Stimulated activated CD4-positive, alpha-beta T cell treated with anti-CD3 and anti-CD28 coated beads, Interleukin-4, amount 100 ng/mL, for 4 hours (primary cell): ENCODE results near the gene KAT7.
"Not testable (repeated sequence)": the region's sequence is repeated elsewhere in the genome, so short reads cannot be mapped to it uniquely, and the experiment has no call there.

Source experiments
- DNase-seq, 2 experiments: peaks; one replicate each; pipeline ENCODE4 v3.0.0-alpha.2; 2020

The KAT7 gene

DNA sequence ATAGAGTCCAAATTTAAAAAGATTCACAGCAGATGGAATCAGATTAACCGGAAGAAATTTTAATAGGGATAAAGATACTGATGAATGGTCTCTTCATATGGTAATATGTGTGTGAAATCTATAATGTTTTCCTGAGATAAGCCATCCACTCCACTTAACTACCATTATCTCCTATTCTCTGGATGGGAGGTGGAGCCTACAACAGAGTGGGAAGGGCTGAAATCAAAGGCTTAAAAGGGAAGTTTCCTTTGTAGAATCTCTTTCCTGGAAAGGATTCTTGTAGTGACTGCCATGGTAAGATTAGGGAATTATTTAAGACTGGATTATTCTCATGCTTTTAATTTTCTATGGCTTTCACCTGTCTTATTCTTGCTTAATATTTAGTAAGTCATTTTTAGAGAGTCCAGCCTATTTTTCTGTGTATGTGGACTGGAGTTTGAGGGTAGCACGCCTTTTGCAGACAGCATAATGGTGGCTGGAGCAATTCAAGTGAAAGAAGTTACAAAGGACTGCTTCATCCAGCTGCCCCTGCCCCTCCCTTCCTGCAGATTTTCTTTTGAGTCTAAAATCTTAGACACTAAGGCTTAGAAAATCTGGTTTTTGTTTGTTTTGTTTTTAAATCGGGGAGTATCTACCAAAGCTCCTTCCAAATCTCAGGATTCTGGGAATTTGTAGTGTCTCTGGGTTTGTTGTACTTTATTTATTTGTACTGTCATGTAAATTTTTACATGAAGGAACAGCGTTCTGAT, 26.5 kb downstream of the KAT7 start:
- no peak for DNase-seq

DNA sequence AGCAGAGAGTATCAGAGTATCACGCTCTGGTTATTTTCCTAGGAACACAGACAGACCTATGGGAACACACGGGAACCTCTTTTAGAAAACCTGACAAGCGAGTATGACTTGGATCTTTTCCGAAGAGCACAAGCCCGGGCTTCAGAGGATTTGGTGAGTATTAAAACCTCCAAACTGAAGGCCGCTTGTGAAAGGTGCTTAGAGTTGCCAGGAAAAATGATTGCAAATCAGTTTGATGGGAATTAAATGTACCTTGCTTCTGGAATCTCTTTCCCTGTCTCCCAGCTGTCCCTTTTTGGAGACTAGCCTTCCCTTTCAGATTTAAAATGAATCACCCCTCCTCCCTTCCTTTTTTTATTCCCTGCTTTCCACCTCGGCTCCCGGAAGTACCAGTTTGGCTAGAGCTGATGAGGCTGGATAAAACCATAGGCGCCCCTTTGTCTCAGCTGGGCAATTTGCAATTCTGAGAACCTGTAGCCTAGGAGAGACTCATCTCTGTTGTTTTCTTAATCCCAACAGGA, 27.3 kb downstream of the KAT7 start:
- DNase-seq, result no peak

DNA sequence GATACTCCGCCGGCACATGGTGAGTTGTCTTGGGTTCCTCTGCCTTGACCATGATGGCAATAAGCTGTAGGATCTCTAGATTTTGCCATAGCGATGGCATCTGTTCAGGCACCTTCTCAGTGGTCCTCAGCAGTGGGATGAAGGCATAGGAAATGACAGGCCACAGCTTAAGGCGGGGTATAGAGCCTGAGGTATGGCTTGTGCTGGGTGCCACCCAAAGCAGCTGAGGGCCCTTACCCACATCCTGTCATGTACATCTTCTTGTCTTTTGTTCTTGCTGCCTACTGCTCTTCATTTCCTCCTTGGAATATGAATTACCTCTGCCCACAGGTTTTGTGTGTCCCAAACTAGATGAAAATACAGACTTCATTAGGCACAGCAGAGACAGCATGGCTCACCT, 29.5 kb downstream of the KAT7 start:
- DNase-seq, result peak; percentile 8 to 39

DNA sequence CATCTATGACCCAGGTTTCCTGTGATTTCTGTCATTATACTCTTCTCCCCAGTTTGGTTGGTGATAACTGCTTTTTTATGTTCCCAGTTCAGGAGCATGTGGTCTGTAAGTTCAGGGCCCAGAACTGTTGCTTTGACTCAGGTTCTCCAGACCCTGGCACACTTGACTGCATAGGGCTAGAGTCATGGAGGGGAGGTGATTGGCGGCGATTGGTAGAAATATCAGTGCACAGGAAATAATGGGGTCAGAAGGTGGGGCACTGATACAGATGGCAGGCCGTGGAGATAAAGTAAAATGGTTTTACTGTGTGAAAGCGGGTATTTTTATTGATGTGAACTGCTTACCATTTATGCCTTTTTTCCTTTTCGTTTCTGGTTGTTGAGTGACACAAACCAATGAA, 30.7 kb downstream of the KAT7 start:
- peak in 1 of 2 experiments; percentile 7 for DNase-seq

DNA sequence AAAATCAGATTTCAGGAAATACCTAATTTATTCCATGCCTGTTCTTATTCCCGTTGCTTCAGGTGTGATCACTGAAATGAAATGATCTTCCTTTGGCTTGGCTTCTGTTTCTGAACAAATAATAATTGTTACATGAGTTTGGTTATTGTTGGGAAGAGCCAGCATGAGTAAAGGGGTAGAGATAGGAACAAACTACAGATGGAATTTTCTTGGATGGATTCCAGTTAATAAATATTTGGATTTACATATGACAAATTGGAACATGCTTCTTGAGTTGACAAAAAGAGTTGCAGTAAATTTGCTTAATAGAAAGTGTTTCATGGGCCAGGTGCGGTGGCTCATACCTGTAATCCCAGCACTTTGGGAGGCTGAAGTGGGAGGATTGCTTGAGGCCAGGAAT, 31.2 kb downstream of the KAT7 start:
- no peak for DNase-seq

DNA sequence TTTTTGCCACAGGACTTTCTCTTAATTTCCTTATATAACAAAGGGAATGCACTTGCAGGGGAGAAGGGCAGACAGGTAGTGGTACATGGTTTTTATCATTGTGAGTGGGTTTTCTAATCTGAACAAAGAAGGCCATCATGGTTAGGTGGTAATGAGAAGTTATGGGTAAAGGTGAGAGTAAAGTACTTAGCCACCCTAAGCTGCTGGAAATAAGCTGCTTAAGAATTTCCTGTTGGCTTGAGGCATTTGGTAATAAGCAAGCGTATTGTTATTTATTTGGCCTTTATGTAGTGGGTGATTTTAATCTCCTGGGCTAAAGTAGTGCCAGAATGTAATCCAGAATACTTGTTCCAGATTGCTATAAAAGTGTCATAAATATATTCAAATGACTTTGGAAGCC, 32.3 kb downstream of the KAT7 start:
- DNase-seq, result no peak

DNA sequence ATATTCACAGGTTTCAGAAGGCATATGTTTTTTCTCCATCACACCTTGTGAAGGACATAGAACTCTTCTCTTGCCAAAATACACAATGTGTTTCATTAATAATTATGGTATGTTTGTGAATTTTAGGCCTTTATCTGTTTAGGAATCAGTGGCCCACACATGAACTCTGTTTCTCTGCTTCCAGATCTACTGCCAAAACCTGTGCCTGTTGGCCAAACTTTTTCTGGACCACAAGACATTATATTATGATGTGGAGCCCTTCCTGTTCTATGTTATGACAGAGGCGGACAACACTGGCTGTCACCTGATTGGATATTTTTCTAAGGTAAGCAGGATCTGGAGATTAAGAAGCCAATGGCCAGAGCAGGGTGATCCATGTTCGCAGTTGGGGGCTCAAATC, 33.0 kb downstream of the KAT7 start:
- no peak for DNase-seq

DNA sequence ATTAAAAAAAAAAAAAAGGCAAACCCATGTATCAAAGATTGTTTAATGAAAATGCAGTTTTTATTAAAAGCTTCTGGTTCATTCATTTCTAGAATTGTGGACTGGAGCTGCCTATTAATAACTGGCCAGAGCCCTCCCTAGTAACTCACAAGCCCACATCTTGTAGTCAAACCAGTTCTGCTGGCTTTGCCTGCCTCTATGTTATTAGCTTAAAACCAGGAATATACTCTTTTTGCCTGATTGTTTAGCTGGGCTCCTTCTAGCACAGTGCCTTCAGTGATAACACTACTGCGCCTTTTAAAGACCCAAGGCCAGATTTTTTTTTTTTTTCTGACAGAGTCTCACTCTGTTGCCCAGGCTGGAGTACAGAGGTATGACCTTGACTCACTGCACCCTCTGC, 33.4 kb downstream of the KAT7 start:
- no peak for DNase-seq

DNA sequence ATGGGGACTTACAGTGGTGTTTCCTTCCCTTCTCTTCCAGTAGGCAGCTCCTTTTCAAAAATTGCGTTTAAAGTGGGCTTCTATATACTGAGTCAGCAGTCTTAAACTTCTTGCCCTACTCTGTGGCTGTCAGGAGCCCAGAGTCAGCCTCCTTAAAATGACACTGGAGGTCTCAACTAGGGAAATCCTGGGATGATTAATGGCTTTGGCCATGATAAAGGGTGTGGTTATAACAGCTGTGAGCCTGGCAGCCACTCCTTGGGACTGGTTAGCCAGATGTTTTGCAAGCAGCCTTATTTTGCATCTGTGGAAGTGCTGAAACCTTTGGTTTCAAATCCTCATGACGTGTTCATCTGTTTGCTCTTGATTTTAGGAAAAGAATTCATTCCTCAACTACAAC, 34.3 kb downstream of the KAT7 start:
- no peak for DNase-seq

DNA sequence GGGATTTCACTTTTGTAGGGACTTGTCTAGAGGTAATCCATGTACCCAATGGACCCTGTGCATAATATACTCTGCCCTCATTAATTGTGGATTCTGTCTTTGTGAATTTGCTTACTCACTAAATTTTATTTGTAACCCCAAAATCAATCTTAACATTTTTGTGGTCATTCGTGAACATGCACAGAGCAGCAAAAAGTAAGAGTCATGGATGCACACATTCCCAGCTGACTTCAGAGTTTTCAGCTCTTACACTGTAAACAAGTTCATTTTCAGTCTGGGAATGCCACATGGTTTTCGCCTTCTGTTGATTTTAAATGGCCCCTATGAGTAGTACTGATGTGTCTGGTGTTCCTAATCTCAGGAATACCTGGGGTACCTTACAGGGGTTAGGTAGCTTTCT, 35.1 kb downstream of the KAT7 start:
- DNase-seq, result no peak

DNA sequence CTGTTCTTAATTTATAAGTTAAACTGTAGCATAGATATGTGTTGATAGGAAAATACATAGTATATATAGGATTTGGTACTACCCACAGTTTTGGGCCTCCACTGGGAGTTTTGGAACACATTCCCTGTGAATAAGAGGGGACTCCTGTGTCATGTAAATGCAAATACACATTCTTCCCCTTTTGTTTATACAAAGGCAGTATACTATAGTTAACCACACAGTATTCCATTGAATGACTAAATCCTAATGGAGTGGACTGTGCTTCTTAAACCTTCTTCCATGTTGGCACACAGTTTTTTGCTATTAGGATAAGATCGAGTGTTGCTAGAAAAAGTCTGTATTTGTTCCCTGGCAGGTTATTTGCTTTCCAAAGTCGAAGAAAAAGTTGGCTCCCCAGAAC, 37.2 kb downstream of the KAT7 start:
- no peak for DNase-seq

DNA sequence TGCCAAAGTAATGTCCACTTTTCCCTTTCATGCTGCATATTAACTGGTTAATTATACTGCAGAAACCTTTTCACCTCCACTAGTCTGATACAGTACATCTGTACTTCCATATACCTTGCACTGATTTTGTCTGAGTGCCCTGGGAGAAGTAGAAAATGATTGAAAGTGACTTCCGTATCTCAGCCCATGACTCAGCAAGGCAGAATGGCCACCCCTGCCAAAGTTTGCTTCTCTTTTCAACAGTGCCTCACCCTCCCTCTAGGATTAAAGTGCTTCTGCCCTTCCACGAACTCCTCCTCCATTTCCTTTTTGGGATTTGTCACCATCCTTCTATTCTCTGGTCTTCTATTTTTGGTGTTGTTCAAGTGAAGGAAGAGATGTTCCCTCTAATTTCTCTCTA, 39.8 kb downstream of the KAT7 start:
- not testable (repeated sequence) for DNase-seq

DNA sequence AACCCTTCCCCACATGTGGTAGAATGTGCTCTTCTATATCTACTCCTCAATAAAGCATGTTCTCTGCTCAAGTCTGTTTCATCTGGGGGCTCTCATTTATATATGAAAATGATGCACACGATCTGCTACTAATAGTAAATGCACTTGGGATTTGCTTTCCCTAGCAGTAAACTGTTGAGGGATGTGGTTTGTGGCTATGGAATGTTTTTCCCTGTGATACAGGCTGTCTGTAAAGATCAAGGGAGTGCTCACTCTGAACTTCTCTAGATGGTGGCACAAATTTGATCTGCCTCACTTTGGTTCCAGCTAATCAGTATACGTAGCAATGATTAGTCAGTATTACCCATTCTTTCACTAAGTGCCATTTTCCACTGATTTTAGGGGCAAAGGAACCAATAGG, 40.5 kb downstream of the KAT7 start:
- no peak for DNase-seq

DNA sequence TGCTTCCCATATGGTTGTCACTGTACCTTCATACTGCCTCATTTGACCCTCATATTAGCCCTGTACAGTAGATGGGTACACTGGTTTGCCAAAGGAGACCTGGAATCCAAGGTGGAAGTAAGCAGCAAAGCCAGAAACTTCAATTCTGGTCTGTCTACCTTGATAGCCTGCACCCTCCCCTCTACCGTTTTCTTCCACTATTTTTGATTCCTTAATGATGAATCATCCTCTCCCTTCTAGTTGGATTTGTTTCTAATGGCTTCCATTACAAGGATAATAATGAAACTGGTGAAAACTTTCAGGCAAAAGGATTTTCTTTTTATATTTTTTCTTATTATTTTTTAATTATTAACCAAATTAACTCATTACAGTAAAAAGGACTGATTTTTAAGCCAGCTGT, 42.1 kb downstream of the KAT7 start:
- DNase-seq, result no peak

DNA sequence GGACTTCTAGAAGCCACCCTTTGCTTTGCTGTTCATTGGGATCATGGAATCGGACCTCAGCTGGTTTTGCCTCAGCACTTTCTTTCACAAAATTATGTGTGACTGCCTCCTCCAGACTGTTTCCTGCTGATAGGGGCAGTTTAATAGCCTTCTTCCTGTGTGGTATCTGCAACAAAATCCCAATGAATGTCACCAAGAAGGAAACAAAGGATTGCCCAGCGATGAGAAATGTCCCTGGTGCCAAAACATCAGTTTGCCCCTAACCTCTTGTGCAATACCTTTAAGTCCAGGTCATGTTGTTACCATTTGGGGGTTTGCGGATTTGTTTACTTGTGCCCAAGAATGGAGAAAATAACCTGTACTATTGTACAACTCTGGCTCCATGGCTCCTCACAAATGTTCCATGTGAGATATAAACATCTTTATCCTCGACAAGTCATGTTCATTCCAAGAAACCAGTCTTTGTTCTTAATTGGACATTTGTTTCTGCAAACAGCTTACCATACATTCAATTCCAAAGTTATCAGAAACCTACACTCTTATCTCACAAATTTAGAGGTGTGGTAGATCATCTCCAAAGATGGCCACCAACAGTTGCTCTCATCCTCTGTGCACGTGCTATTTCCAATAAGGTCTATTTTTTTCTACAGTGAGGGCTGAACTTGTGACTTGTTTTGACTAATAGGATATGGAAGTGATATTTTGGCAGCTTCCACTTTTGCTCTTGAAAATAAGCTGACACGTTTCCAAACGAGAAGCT, 44.5 kb downstream of the KAT7 start:
- no peak for DNase-seq

DNA sequence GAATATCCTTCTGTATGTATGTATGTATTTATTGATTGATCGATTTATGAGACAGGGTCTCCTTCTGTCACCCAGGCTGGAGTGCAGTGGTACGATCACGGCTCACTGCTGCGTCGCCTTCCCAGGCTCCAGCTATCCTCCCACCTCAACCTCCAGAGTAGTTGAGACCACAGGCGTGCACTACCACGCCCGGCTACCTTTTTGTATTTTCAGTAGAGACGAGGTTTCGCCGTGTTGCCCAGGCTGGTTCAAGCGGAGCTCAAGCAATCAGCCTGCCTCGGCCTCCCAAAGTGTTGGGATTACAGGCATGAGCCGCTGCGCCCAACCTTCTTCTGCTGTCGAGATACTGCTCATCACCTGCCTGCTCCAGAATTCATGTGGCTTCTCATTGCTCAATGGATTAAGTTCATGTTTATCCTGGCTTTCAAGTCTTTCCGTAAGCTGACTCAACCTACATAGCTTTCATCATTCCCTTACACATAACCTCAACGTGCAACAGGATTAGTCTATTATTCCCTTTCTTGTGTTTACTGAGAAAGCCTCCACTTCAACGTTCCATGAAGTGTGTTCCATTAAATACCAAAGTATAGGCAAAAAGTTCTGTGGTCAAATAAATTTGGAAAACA, 45.8 kb downstream of the KAT7 start:
- DNase-seq, result no peak

DNA sequence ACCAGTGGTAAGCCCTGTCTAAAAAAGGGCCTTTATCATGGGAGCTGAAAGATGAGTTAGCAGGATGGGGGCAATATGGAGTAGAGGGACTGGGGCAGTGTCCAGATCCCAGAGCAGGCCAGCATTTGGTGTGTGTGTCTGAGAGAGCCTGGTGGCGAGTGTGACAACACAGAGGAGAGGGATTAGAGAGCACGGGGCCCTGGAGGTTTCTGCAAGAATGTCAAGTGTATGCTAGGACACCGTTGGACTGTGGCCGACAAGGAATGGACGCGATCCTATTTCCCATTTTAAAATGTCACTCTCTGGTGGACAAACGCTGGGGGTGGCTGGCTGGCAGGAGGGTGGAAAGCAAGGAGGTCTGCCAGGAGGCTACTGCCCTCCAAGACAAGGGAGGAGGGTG, 47.0 kb downstream of the KAT7 start:
- no peak for DNase-seq

DNA sequence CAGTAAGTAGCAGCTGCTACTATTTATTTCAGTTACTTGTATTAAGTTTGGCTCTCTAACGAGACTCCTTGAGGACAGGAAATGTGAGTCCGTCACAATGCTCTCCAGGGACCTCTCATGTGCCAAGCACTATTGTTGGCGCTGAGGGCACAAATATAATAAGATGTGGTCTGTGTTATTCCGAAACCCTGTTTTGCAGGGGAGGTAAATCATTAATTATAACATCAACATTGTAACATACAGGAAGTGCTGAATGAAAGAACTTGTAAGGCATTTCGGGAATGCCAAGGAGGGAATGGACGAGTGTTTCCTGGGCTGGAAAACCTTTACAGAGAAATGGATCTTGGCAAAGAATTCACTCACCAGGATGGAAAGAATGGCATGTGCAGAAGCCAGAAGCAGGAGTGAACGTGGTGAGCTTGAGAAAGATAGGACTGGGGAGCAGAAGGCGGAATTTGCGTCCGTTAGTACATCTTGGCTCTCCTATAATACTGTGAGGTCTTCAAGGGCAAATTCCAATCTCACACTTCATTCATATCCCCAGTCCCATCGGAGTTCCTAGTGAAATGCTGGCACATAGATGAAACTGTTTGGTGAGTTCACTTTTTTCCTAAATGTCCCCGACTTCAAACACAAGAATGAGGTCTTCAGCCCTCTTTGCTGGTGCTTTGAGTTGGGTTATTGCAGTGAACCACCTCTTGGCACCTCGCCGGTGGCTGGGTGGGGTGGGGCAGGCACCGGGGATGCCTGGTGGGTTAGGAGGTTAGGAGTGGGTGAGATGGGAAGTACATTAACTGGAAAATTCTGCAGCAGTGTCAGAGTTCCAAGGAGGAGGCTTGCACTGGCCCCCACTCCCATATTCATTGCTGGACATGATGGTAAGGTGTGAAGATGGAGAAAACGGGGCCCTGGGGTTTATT, 47.9 kb downstream of the KAT7 start:
- no peak for DNase-seq

DNA sequence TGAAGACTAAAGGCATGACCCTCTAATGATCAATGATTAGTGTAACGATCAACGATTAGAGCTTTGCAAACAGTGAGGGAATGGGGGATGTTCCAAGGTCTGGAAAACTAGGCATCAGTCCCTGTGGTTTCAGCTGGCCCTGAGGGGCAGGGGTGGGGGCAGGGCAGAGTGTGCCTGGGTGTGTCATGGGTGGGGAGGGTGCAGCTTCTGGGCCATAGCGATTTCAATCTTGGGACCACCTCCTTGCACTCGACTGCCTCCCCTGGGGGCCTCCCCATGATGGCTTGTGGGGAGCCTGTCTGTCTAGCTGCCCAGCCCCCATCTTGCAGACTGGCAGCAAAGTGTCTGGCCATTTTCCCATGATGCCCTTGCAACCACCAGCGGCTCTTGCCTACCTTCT, 51.0 kb downstream of the KAT7 start:
- DNase-seq, result no peak

DNA sequence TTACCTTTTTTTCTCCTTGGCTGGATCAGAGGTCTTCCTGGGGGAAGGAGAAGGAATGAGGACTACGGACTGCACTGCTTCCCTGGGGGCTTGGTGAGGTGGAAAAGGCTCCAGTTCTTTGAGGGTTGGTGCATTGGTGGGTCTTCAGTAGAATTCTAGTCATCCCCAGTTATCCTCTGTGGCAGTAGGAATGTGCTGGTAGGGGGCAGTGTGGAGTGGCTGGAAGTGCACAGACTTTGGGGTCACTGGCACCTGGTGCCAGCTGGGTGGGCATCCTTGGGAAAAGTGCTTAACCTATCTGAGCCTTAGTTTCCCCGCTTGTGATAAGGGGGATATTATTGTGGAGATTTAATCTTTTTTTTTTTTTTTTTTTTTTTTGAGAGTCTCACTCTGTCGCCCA, 53.1 kb downstream of the KAT7 start:
- DNase-seq, result no peak

DNA sequence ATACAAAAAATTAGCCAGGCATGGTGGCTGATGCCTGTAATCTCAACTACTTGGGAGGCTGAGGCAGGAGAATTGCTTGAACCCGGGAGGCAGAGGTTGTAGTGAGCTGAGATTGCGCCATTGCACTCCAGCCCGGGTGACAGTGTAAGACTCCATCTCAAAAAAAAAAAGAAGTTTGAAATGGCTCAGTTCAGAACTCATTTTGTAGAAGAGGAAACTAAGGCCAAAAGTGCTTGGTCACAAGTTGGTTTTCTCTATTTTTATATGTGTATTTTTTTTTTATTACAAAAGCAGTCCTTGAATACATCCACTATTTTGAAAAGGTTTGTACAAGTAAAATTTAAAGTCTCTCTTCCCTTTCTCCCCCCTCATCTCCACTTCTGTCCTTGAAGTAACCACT, 53.9 kb downstream of the KAT7 start:
- no peak for DNase-seq

DNA sequence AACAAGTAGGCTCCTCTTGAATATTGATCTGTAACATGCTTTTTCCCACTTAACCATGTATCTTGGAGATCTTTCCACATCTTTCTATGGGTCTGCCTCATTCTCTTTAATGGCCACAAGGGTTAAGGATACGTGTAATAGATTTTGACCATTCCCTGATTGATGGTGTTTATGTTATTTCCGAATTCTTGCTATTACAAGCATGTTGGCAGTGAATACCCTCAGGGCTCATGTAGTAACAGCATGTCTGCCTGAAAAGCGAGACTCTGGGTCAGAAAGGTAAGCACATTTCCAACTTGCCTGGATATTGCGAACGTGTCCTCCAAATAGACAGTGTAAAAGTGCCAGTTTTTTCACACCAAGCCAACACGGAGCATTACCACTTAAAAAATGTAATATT, 54.4 kb downstream of the KAT7 start:
- DNase-seq, result no peak

DNA sequence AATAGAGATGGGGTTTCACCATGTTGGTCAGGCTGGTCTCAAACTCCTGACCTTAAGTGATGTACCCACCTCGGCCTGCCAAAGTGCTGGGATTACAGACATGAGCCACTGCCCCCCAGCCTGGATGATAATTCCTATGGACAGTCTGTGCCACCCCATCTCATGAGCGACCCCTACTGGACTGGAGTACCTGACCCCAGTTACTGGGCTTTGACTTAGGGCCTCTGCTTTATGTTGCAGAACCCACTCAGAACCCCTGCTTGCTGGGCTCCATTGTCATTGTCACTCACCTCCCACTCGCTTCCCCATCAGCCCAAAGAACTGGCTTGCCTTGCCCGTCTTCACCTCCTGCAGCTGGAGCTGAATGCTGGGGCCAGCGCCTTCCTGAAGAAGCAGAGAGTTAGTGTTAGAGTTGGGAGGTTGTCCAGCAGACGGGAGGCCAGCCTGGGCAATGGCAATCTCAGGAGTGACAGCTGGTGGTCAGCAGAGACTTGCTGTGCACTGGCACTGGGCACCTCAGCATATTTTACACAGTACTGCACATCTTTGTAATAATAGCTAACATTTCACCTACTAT, 55.4 kb downstream of the KAT7 start:
- DNase-seq, result no peak
